ENCODE data around the gene SLC4A11.

The SLC4A11 gene

GRCh38 chr20:3258429-3258828 is 19.4 kb upstream of the SLC4A11 start:
- no peaks in the 10 kb centered on the region for H3K36me3 ChIP-seq (ENCODE audit: insufficient read depth)
- H3K27me3 ChIP-seq (ENCODE audit: insufficient read depth, low read depth) = no peaks in the 10 kb centered on the region
- H4K20me1 ChIP-seq (ENCODE audit: insufficient read depth) = no peaks in the 10 kb centered on the region
- H3K79me2 ChIP-seq (ENCODE audit: insufficient read depth, low read depth) = no peaks in the 10 kb centered on the region
- H3K4me2 ChIP-seq = no peak overlapping the region
- no peak overlapping the region for H2AFZ ChIP-seq (ENCODE audit: low read depth)
- no peaks in the 10 kb centered on the region for H3K4me1 ChIP-seq (ENCODE audit: low read depth, poor library complexity, severe bottlenecking)
- H3K27ac ChIP-seq = no peak overlapping the region
- H3K4me3 ChIP-seq (IDR thresholded peaks at IDR 0.05; ENCODE audit: insufficient read depth, low read depth, low read length) = no peak overlapping the region
- H3K9ac ChIP-seq = no peak overlapping the region
- no peak for TF ChIP-seq CTCF (conservative IDR thresholded peaks at IDR 0.05; ENCODE audit: low read depth, low read length)

GRCh38 chr20:3255728-3256127 is 16.7 kb upstream of the SLC4A11 start:
- Histone ChIP-seq H3K9ac (no peak overlapping the region), H2AFZ (ENCODE audit: low read depth) (no peak overlapping the region), H3K79me2 (ENCODE audit: insufficient read depth, low read depth) (no peaks in the 10 kb centered on the region), H4K20me1 (ENCODE audit: insufficient read depth) (no peaks in the 10 kb centered on the region), H3K27me3 (ENCODE audit: insufficient read depth, low read depth) (no peaks in the 10 kb centered on the region), H3K4me1 (ENCODE audit: low read depth, poor library complexity, severe bottlenecking) (no peaks in the 10 kb centered on the region), H3K4me2 (no peak overlapping the region), H3K36me3 (ENCODE audit: insufficient read depth) (no peaks in the 10 kb centered on the region), H3K4me3 (IDR thresholded peaks at IDR 0.05; ENCODE audit: insufficient read depth, low read depth, low read length) (no peak overlapping the region), H3K27ac (no peak overlapping the region)
- TF ChIP-seq CTCF (conservative IDR thresholded peaks at IDR 0.05; ENCODE audit: low read depth, low read length) = no peak

DNA sequence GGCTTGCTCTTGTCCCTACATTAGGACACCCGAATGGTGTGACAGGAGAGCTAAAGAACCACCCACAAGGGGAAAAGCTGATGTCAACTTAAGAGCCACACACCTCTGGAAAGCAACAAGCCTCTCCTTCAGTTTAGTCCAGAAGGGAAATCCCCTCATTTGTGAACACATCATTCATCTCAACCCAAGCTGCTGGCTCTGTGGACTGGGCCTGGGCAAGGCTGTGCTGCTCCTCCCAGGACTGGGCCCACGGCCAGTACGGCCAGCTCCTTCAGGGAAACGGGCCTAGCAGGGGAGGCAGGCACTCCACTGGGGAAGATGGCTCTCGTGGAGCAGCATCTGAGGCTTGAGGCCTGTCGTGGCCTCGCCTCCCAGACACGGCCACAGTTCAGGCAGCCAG is 12.8 kb upstream of the SLC4A11 start:
- TF ChIP-seq CTCF (conservative IDR thresholded peaks at IDR 0.05; ENCODE audit: low read depth, low read length) = no peak
- Histone ChIP-seq H3K4me1 (ENCODE audit: low read depth, poor library complexity, severe bottlenecking) (no peaks in the 10 kb centered on the region), H3K4me2 (no peak overlapping the region), H3K27ac (no peak overlapping the region), H3K79me2 (ENCODE audit: insufficient read depth, low read depth) (no peaks in the 10 kb centered on the region), H3K27me3 (ENCODE audit: insufficient read depth, low read depth) (no peaks in the 10 kb centered on the region), H3K36me3 (ENCODE audit: insufficient read depth) (no peaks in the 10 kb centered on the region), H4K20me1 (ENCODE audit: insufficient read depth) (no peaks in the 10 kb centered on the region), H3K9ac (no peak overlapping the region), H3K4me3 (IDR thresholded peaks at IDR 0.05; ENCODE audit: insufficient read depth, low read depth, low read length) (no peak overlapping the region), H2AFZ (ENCODE audit: low read depth) (no peak overlapping the region)

DNA sequence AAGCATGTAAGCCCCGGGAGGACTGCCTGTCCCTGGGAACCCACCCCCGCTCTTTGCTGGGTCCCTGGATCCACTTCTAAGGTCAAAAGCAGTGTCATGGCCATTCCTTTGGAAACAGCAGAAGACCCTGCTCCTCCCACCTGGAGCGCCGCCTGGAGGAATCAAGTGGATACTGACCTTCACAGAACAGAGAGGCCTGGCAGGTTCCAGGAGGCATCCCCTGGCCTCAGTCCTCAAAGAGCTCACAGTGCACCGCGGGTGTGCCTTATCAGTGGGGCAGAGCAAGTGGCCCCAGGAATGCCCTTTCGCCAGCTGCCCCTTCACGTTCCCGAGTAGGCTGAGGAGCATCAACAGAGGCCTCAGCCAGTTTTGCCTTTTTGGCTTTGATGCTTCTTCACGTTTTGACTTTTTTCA is 11.1 kb upstream of the SLC4A11 start:
- no peak for TF ChIP-seq CTCF (conservative IDR thresholded peaks at IDR 0.05; ENCODE audit: low read depth, low read length)
- H4K20me1 ChIP-seq (ENCODE audit: insufficient read depth) = no peaks in the 10 kb centered on the region
- H3K36me3 ChIP-seq (ENCODE audit: insufficient read depth) = no peaks in the 10 kb centered on the region
- no peak overlapping the region for H3K9ac ChIP-seq
- H3K4me1 ChIP-seq (ENCODE audit: low read depth, poor library complexity, severe bottlenecking) = no peaks in the 10 kb centered on the region
- H3K4me2 ChIP-seq = no peak overlapping the region
- no peak overlapping the region for H3K4me3 ChIP-seq (IDR thresholded peaks at IDR 0.05; ENCODE audit: insufficient read depth, low read depth, low read length)
- no peaks in the 10 kb centered on the region for H3K79me2 ChIP-seq (ENCODE audit: insufficient read depth, low read depth)
- no peak overlapping the region for H2AFZ ChIP-seq (ENCODE audit: low read depth)
- no peaks in the 10 kb centered on the region for H3K27me3 ChIP-seq (ENCODE audit: insufficient read depth, low read depth)
- H3K27ac ChIP-seq = no peak overlapping the region

DNA sequence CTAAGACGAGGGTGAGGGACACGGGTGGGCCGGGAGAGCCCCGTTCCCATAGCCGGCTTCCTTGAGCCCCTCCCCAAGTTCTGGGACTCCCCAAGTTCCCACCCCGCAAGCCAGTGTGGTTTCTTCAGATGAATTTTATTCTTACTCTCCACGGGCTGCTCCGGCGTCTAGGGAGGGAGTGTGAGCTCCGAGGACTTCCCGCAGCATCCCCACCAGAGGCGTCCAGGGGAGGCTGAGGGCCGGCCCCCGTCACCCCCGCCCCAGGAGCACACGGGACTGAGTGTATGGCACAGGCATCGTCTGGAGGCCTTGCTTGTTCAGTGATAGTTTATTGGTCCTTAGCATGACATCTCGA is 10.0 kb upstream of the SLC4A11 start:
- no peak for TF ChIP-seq CTCF (conservative IDR thresholded peaks at IDR 0.05; ENCODE audit: low read depth, low read length)
- H3K36me3 ChIP-seq (ENCODE audit: insufficient read depth) = no peaks in the 10 kb centered on the region
- no peak overlapping the region for H3K9ac ChIP-seq
- H3K27ac ChIP-seq = no peak overlapping the region
- no peaks in the 10 kb centered on the region for H4K20me1 ChIP-seq (ENCODE audit: insufficient read depth)
- H2AFZ ChIP-seq (ENCODE audit: low read depth) = no peak overlapping the region
- H3K4me1 ChIP-seq (ENCODE audit: low read depth, poor library complexity, severe bottlenecking) = no peaks in the 10 kb centered on the region
- no peak overlapping the region for H3K4me3 ChIP-seq (IDR thresholded peaks at IDR 0.05; ENCODE audit: insufficient read depth, low read depth, low read length)
- no peaks in the 10 kb centered on the region for H3K79me2 ChIP-seq (ENCODE audit: insufficient read depth, low read depth)
- H3K27me3 ChIP-seq (ENCODE audit: insufficient read depth, low read depth) = no peaks in the 10 kb centered on the region
- H3K4me2 ChIP-seq = no peak overlapping the region
